MCF 10A (cell line): ENCODE results near the gene TNS3. TPM values are rescaled to one million over a fixed set of nuclear protein-coding genes. Genes with fewer than 3 reads are reported as not detected.

Source experiments
- BruUV-seq: library from RNA; stranded (reverse); fragments of 400-500 nt; replicated peaks from 2 replicates; lab custom pipeline; 2021; lab: Mats Ljungman, UMichigan
- CTCF ChIA-PET: fragments of 300-600 bp; sonication (Branson Sonifier 250); formaldehyde crosslinking; extraction: SDS; loops from one replicate; lab custom pipeline; 2021; ENCODE audit warnings: antibody characterized with exemption, inconsistent platforms; lab: Yijun Ruan, JAX
- POLR2A ChIA-PET: fragments of 300-600, 350-650 bp; sonication (Branson Sonifier 250); formaldehyde crosslinking; extraction: SDS; loops from one replicate; lab custom pipeline; 2020; ENCODE audit warnings: antibody characterized with exemption, inconsistent platforms; lab: Yijun Ruan, JAX
- DNase-seq: peaks from one replicate; pipeline ENCODE4 v3.0.0-alpha.2; 2018; ENCODE audit not compliant: unreplicated experiment
- H3K27ac Mint-ChIP-seq: one replicate; pipeline ENCODE4 v1.8.0; 2022; ENCODE audit warnings: mild to moderate bottlenecking, low read depth, mixed read lengths; ENCODE audit not compliant: unreplicated experiment
- H3K27me3 Mint-ChIP-seq: one replicate; pipeline ENCODE4 v1.8.0; 2022; ENCODE audit warnings: mixed read lengths; ENCODE audit not compliant: insufficient read depth, unreplicated experiment
- H3K36me3 Mint-ChIP-seq: one replicate; pipeline ENCODE4 v1.8.0; 2022; ENCODE audit warnings: mild to moderate bottlenecking, moderate library complexity, mixed read lengths; ENCODE audit not compliant: insufficient read depth, unreplicated experiment
- H3K4me1 Mint-ChIP-seq: one replicate; pipeline ENCODE4 v1.8.0; 2022; ENCODE audit warnings: mixed read lengths; ENCODE audit not compliant: insufficient read depth, unreplicated experiment
- H3K4me3 Mint-ChIP-seq: one replicate; pipeline ENCODE4 v1.8.0; 2022; ENCODE audit warnings: mild to moderate bottlenecking, moderate library complexity, mixed read lengths; ENCODE audit not compliant: unreplicated experiment
- H3K9me3 Mint-ChIP-seq: one replicate; pipeline ENCODE4 v1.8.0; 2022; ENCODE audit warnings: mixed read lengths; ENCODE audit not compliant: unreplicated experiment
- intact Hi-C: fragments of 100-400 bp; cut with micrococcal nuclease; formaldehyde crosslinking; loops from 2 replicates; pipeline ENCODE4 v1.14.1; 2022
- total RNA-seq: library from RNA; stranded (reverse); gene quantifications from 2 replicates; pipeline ENCODE4 v1.2.3, GENCODE V29; 2022
- TF ChIP-seq, protein P1 (sequence below): fragments of 200-600 bp; IDR thresholded peaks from one replicate; pipeline ENCODE4 v1.8.0; 2022; ENCODE audit warnings: antibody characterized with exemption, mild to moderate bottlenecking; ENCODE audit not compliant: unreplicated experiment

The TNS3 gene
- total RNA-seq, 1 experiment from 2014 or later, result 30.1 TPM

DNA sequence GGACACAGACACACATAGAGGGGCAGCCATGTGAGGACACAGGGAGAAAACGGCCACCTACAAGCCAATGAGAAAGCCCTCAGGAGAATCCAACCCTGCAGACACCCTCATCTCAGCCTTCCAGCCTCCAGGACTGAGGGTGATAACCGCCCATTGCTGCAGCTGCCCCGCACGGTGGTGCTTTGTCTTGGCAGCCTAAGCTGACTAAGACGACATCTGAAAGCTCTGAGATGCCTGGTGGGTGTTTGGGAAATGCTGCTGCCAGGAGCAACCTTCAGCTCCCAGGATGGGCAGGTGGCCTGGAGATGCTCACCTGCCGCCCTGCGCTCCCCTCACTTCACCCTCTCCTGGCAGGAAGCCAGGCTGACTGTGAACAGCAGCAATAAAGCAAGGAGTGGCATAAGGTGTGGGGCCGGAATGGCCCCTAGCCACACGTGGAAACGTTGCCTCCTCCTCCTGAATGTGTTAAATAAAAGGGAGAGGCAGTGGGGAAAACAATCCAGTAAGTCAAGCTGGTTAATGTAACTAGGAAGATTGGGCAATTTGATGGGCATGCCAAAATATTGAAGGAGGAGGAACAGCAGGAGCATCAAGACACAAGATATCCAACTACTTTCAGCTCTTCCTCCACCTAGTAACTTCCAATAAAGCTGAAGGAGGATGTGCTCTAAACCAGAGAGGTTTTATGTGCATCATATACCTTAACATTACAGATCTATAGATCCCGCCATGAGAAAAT is 121.5 kb downstream of the TNS3 start:
- Mint-ChIP-seq H3K36me3 (peaks cover 21% of the 10 kb centered on the region), H3K27ac (no peak overlapping the region), H3K27me3 (no peaks in the 10 kb centered on the region), H3K9me3 (no peaks in the 10 kb centered on the region), H3K4me1 (peaks cover 25% of the 10 kb centered on the region), H3K4me3 (no peak overlapping the region)
- DNase-seq, result no peak
- BruUV-seq, result no TSS peak
- ChIA-PET CTCF (interaction anchor here (0.6 to 1.1 kb wide), 7 partner anchors 8 to 1667 kb away, joined by 3 to 5 read pairs (median 3); partner anchors contain the start of gene TNS3), POLR2A (interaction anchor here (0.6 to 1.3 kb wide), 2 partner anchors 15 to 231 kb away, joined by 4 read pairs; no protein-coding TSS in a partner anchor)
- TF ChIP-seq, protein P1, sequence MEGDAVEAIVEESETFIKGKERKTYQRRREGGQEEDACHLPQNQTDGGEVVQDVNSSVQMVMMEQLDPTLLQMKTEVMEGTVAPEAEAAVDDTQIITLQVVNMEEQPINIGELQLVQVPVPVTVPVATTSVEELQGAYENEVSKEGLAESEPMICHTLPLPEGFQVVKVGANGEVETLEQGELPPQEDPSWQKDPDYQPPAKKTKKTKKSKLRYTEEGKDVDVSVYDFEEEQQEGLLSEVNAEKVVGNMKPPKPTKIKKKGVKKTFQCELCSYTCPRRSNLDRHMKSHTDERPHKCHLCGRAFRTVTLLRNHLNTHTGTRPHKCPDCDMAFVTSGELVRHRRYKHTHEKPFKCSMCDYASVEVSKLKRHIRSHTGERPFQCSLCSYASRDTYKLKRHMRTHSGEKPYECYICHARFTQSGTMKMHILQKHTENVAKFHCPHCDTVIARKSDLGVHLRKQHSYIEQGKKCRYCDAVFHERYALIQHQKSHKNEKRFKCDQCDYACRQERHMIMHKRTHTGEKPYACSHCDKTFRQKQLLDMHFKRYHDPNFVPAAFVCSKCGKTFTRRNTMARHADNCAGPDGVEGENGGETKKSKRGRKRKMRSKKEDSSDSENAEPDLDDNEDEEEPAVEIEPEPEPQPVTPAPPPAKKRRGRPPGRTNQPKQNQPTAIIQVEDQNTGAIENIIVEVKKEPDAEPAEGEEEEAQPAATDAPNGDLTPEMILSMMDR, result no peak
- intact Hi-C loops, result no loop called here

DNA sequence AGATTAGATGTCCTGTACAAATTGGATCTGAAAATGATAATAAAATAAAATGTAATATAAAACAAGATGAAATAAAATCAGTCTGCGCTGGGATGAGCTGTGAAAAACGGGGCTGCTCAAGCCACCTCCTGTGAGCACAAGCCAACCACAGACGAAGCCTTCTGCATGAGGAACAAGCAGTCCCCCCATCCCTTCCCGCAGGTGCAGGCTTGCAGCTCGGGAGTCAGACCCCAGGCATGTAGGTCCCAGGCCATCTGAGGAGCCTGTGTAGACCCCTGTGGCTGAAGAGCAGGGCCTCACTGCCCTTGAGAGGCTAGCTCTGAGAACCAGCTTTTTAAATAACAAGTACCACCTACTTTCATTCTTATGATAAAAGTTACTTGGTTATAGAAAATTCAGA is 123.4 kb downstream of the TNS3 start:
- CTCF ChIA-PET, result interaction anchor here (0.6 to 1.5 kb wide), 6 partner anchors 13 to 298 kb away, joined by 3 to 5 read pairs (median 3); no protein-coding TSS in a partner anchor
- H3K9me3 Mint-ChIP-seq, result no peaks in the 10 kb centered on the region
- BruUV-seq, result no TSS peak
- intact Hi-C loops, result loop anchor here (10.0 kb wide), 1 partner anchor 206 kb away; no protein-coding TSS in a partner anchor
- no peaks in the 10 kb centered on the region for H3K27me3 Mint-ChIP-seq
- peaks cover 33% of the 10 kb centered on the region for H3K4me1 Mint-ChIP-seq
- H3K27ac Mint-ChIP-seq, result peak overlapping the region; percentile 69
- POLR2A ChIA-PET, result interaction anchor here (1.2 kb wide), 1 partner anchor 17 kb away, joined by 7 read pairs; no protein-coding TSS in a partner anchor
- TF ChIP-seq, protein P1, result no peak
- H3K4me3 Mint-ChIP-seq, result no peak overlapping the region
- peaks cover 9% of the 10 kb centered on the region for H3K36me3 Mint-ChIP-seq
- no peak for DNase-seq

DNA sequence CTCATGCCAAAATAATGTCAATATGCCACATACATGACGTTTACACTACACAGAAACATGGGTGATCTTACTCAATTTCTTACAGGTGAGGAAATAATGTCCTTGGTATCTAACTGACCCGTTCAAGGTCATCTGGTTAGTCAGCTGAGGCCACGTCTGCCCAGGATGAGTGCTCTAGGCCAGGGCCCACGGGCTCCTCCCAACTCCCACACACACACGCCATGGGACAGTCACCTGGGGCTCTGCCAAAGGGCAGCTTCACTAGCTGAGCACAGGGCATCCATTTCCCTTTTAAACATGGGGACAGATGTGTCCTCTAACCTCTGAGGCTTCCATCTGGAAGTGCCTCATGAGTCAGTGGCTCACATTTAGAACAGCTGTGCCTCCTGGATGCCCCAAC is 123.9 kb downstream of the TNS3 start:
- TF ChIP-seq, protein P1, result no peak
- Mint-ChIP-seq H3K4me3 (no peak overlapping the region), H3K36me3 (peaks cover 5% of the 10 kb centered on the region), H3K27me3 (no peaks in the 10 kb centered on the region), H3K9me3 (no peaks in the 10 kb centered on the region), H3K4me1 (peaks cover 38% of the 10 kb centered on the region), H3K27ac (peak overlapping the region; percentile 69)
- ChIA-PET CTCF (interaction anchor here (0.6 to 1.5 kb wide), 6 partner anchors 13 to 299 kb away, joined by 3 to 5 read pairs (median 3); no protein-coding TSS in a partner anchor), POLR2A (interaction anchor here (0.6 to 1.2 kb wide), 2 partner anchors 17 to 24 kb away, joined by 3 to 7 read pairs; no protein-coding TSS in a partner anchor)
- DNase-seq, result peak; percentile 78
- intact Hi-C loops, result loop anchor here (10.0 kb wide), 1 partner anchor 207 kb away; no protein-coding TSS in a partner anchor
- BruUV-seq, result no TSS peak
